HepG2 (cell line): ENCODE measurements around the gene ZNF813. TPM values are rescaled to one million over a fixed set of nuclear protein-coding genes. Genes with fewer than 3 reads are reported as not detected.

ENCODE experiments used
- ATM ChIP-seq: fragments of 450-650 bp; IDR thresholded peaks from 2 replicates; pipeline ENCODE4 v1.7.1; 2017; ENCODE audit warnings: mild to moderate bottlenecking, borderline replicate concordance
- BCL6 ChIP-seq: IDR thresholded peaks from 2 replicates; pipeline ENCODE4 v1.6.1; 2016; ENCODE audit warnings: missing genetic modification reagents, missing compliant biosample characterization
- CREB1 ChIP-seq, 2 experiments: fragments of 450-650 bp in 1 of 2; IDR thresholded peaks; 2 replicates each; pipeline ENCODE4 v1.6.1; 2016 to 2017; ENCODE audit warnings: control low read depth in 1 of 2, mild to moderate bottlenecking in 1 of 2, missing compliant biosample characterization in 1 of 2, missing genetic modification characterization in 1 of 2
- FOSL2 ChIP-seq: sonication (generic); formaldehyde crosslinking; IDR thresholded peaks from 2 replicates; pipeline ENCODE4 v1.4.0; 2020; ENCODE audit warnings: missing genetic modification reagents
- FOXK1 ChIP-seq: sonication (generic); formaldehyde crosslinking; IDR thresholded peaks from 2 replicates; pipeline ENCODE4 v1.4.0; 2020; ENCODE audit warnings: low read depth, missing genetic modification reagents, borderline replicate concordance
- KAT2B ChIP-seq: fragments of 150-350 bp; IDR thresholded peaks from 2 replicates; pipeline ENCODE4 v1.6.1; 2014; ENCODE audit warnings: low read depth, low read length, borderline replicate concordance
- LCORL ChIP-seq, 2 experiments: fragments of 450-650 bp in 1 of 2; sonication (generic) in 1 of 2; formaldehyde crosslinking in 1 of 2; IDR thresholded peaks; 2 replicates each; pipeline versions ENCODE4 v1.5.0 to v1.6.1; 2017 to 2020; ENCODE audit warnings: antibody characterized with exemption in 1 of 2, missing genetic modification reagents in 1 of 2
- MIXL1 ChIP-seq: IDR thresholded peaks from 2 replicates; pipeline ENCODE4 v1.6.1; 2016
- NCOR1 ChIP-seq: fragments of 200-600 bp; sonication (generic); IDR thresholded peaks from 2 replicates; pipeline ENCODE4 v1.7.0; 2017; ENCODE audit warnings: antibody characterized with exemption, low read length, borderline replicate concordance
- NFKB2 ChIP-seq: sonication (generic); formaldehyde crosslinking; IDR thresholded peaks from 2 replicates; pipeline ENCODE4 v1.4.0; 2020; ENCODE audit warnings: missing genetic modification reagents, borderline replicate concordance
- SIX1 ChIP-seq: sonication (generic); formaldehyde crosslinking; IDR thresholded peaks from 2 replicates; pipeline ENCODE4 v1.4.0; 2020; ENCODE audit warnings: missing genetic modification reagents, borderline replicate concordance
- SMAD9 ChIP-seq: sonication (generic); formaldehyde crosslinking; IDR thresholded peaks from 2 replicates; pipeline ENCODE4 v1.5.1; 2020; ENCODE audit warnings: mild to moderate bottlenecking, missing genetic modification reagents
- SMYD3 ChIP-seq: sonication (generic); formaldehyde crosslinking; IDR thresholded peaks from 2 replicates; pipeline ENCODE4 v1.8.1; 2023; ENCODE audit warnings: mild to moderate bottlenecking, missing genetic modification reagents
- SOX5 ChIP-seq: IDR thresholded peaks from 2 replicates; pipeline ENCODE4 v1.6.1; 2016; ENCODE audit warnings: borderline replicate concordance
- ZMYM2 ChIP-seq: sonication (generic); formaldehyde crosslinking; IDR thresholded peaks from 2 replicates; pipeline ENCODE4 v1.8.0; 2022; ENCODE audit warnings: mild to moderate bottlenecking, missing genetic modification reagents
- ZNF331 ChIP-seq: sonication (generic); formaldehyde crosslinking; IDR thresholded peaks from 2 replicates; pipeline ENCODE4 v1.4.0; 2020; ENCODE audit warnings: missing genetic modification reagents
- ZNF674 ChIP-seq: sonication (generic); formaldehyde crosslinking; IDR thresholded peaks from 2 replicates; pipeline ENCODE4 v1.5.0; 2020; ENCODE audit warnings: low read depth, mild to moderate bottlenecking, missing genetic modification reagents
- ZNF747 ChIP-seq: sonication (generic); formaldehyde crosslinking; IDR thresholded peaks from 2 replicates; pipeline ENCODE4 v1.8.1; 2023; ENCODE audit warnings: missing genetic modification reagents, mild to moderate bottlenecking, borderline replicate concordance
- polyA plus RNA-seq, 8 experiments: library from polyadenylated mRNA; depleted of rRNA in 3 of 8; stranded (reverse) in 7 of 8; unstranded in 1 of 8; fragments of >200 nt; fragmentation: Illumina TruSeq in 4 of 8; extraction: Trizol in 4 of 8; gene quantifications; 2 replicates each; pipeline versions ENCODE4 v1.2.1 to v1.2.3, GENCODE V29; 2011 to 2016; ENCODE audit warnings: low read depth in 4 of 8, missing spikeins in 1 of 8, mixed read lengths in 1 of 8; ENCODE audit not compliant: insufficient read depth in 1 of 8
- total RNA-seq, 5 experiments: library from RNA; depleted of rRNA; stranded (reverse); fragments of >200 nt; fragmentation: Illumina TruSeq; extraction: Trizol; gene quantifications; 2 replicates each; pipeline ENCODE4 v1.2.3, GENCODE V29; 2016; ENCODE audit warnings: low read depth in 1 of 5
- TF ChIP-seq, protein P1 (sequence below): sonication (generic); formaldehyde crosslinking; IDR thresholded peaks from 2 replicates; pipeline ENCODE4 v1.4.0; 2020; ENCODE audit warnings: missing genetic modification reagents
- TF ChIP-seq, protein P2 (sequence below): sonication (generic); formaldehyde crosslinking; conservative IDR thresholded peaks from 2 replicates; pipeline ENCODE4 v1.4.0; 2020; ENCODE audit warnings: mild to moderate bottlenecking, missing genetic modification reagents, moderate library complexity

ZNF813 gene
- total and polyA plus RNA-seq, 2 of the 13 experiments (the other 11 are each of a cell fraction or from before 2014, with no cell fraction given): 2.1 to 8.9 TPM

DNA sequence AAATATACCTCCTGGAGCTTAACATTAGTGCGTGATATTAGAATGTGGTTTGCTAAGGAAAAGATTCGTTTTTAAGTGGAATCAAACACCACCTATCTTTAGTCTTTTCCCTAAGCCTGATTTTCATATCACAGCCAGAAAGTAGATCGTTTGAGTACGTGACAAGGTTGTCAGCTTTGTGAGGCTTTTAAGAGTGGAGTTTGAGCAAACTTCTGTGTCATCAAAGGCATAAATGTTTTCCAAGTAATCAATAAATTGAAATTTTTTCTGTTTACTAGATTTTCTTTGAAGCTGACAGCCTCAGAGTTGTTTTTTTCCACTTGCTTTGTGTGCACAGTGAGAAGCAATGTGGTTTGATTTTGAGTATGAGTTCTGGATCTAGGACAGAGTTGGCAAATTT, 63.9 kb downstream of the ZNF813 start (continued):
- no peak for TF ChIP-seq LCORL (IDR thresholded peaks at IDR 0.05)
- no peak for TF ChIP-seq LCORL (CRISPR knock-in tag; IDR thresholded peaks at IDR 0.05)
- peak; percentile 62; the same call in 1 of the 2 replicates for TF ChIP-seq NCOR1
- TF ChIP-seq MIXL1 (CRISPR knock-in tag): peak; percentile 64; the same call in 1 of the 2 replicates
- peak; percentile 58; the same call in 1 of the 2 replicates for TF ChIP-seq SIX1
- TF ChIP-seq, protein P1, sequence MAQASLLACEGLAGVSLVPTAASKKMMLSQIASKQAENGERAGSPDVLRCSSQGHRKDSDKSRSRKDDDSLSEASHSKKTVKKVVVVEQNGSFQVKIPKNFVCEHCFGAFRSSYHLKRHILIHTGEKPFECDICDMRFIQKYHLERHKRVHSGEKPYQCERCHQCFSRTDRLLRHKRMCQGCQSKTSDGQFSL (CRISPR knock-in tag): no peak
- peak; percentile 40 for TF ChIP-seq BCL6 (CRISPR knock-in tag)
- 0 out of 2 replicates have a peak, but pooled peaks have one; percentile 17 for TF ChIP-seq FOSL2 (CRISPR knock-in tag)
- peak; percentile 95 for TF ChIP-seq KAT2B
- no peak for TF ChIP-seq ZMYM2 (CRISPR knock-in tag)
- TF ChIP-seq, protein P2, sequence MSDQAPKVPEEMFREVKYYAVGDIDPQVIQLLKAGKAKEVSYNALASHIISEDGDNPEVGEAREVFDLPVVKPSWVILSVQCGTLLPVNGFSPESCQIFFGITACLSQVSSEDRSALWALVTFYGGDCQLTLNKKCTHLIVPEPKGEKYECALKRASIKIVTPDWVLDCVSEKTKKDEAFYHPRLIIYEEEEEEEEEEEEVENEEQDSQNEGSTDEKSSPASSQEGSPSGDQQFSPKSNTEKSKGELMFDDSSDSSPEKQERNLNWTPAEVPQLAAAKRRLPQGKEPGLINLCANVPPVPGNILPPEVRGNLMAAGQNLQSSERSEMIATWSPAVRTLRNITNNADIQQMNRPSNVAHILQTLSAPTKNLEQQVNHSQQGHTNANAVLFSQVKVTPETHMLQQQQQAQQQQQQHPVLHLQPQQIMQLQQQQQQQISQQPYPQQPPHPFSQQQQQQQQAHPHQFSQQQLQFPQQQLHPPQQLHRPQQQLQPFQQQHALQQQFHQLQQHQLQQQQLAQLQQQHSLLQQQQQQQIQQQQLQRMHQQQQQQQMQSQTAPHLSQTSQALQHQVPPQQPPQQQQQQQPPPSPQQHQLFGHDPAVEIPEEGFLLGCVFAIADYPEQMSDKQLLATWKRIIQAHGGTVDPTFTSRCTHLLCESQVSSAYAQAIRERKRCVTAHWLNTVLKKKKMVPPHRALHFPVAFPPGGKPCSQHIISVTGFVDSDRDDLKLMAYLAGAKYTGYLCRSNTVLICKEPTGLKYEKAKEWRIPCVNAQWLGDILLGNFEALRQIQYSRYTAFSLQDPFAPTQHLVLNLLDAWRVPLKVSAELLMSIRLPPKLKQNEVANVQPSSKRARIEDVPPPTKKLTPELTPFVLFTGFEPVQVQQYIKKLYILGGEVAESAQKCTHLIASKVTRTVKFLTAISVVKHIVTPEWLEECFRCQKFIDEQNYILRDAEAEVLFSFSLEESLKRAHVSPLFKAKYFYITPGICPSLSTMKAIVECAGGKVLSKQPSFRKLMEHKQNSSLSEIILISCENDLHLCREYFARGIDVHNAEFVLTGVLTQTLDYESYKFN (CRISPR knock-in tag): peak; percentile 95
- TF ChIP-seq CREB1 (IDR thresholded peaks at IDR 0.05): no peak
- peak; percentile 45; the same call in 1 of the 2 replicates for TF ChIP-seq CREB1 (CRISPR knock-in tag; IDR thresholded peaks at IDR 0.05)
- TF ChIP-seq ZNF674 (CRISPR knock-in tag): no peak
- TF ChIP-seq SMYD3 (CRISPR knock-in tag): 0 out of 2 replicates have a peak, but pooled peaks have one; percentile 24
- no peak for TF ChIP-seq ZNF747
- 0 out of 2 replicates have a peak, but pooled peaks have one; percentile 19 for TF ChIP-seq FOXK1 (CRISPR knock-in tag)
- peak; percentile 31; the same call in 1 of the 2 replicates for TF ChIP-seq SOX5 (CRISPR knock-in tag)
- TF ChIP-seq ZNF331 (CRISPR knock-in tag): peak; percentile 42; the same call in 1 of the 2 replicates
- TF ChIP-seq SMAD9 (CRISPR knock-in tag): no peak
- TF ChIP-seq ATM: no peak
- no peak for TF ChIP-seq NFKB2 (CRISPR knock-in tag)
